Left ventricle myocardium superior (tissue), 1 donor: ENCODE results near the gene IRF2BP2. TPM values are rescaled to one million over a fixed set of nuclear protein-coding genes. Genes with fewer than 3 reads are reported as not detected.

ENCODE experiments used
- ATAC-seq: fragments of 200-7000 bp; cut with Tn5 transposase; one replicate; pipeline ENCODE4 v1.9.1; 2020; ENCODE audit warnings: mild to moderate bottlenecking, moderate library complexity
- DNase-seq: peaks from one replicate; pipeline ENCODE4 v3.0.0-alpha.2; 2020
- intact Hi-C: fragments of 100-400 bp; cut with micrococcal nuclease; formaldehyde crosslinking; loops from one replicate; pipeline ENCODE4 v1.11.0; 2022
- total RNA-seq: library from RNA; stranded (reverse); fragmentation: NEBNext Ultra II Directional; extraction: Animal tissue kit (Norgen Biotek cat#: 25700); gene quantifications from one replicate; pipeline ENCODE4 v1.2.1, GENCODE V29; 2021
- donor health status: DM: no; HTN: yes; CAD: no; lungs with severe emphysema.

The IRF2BP2 gene
- total RNA-seq, 1 donor from 2014 or later: 124 TPM

GRCh38 chr1:234573711-234574299, 36.2 kb downstream of the IRF2BP2 start:
- DNase-seq (no peak), ATAC-seq (peak; percentile 40)
- intact Hi-C loops: no loop called here

GRCh38 chr1:234572966-234573365, 37.0 kb downstream of the IRF2BP2 start:
- intact Hi-C loops: no loop called here
- no peak for ATAC-seq
- DNase-seq: no peak

GRCh38 chr1:234571702-234572101, 38.3 kb downstream of the IRF2BP2 start:
- DNase-seq (no peak), ATAC-seq (no peak)
- intact Hi-C loops: no loop called here

DNA sequence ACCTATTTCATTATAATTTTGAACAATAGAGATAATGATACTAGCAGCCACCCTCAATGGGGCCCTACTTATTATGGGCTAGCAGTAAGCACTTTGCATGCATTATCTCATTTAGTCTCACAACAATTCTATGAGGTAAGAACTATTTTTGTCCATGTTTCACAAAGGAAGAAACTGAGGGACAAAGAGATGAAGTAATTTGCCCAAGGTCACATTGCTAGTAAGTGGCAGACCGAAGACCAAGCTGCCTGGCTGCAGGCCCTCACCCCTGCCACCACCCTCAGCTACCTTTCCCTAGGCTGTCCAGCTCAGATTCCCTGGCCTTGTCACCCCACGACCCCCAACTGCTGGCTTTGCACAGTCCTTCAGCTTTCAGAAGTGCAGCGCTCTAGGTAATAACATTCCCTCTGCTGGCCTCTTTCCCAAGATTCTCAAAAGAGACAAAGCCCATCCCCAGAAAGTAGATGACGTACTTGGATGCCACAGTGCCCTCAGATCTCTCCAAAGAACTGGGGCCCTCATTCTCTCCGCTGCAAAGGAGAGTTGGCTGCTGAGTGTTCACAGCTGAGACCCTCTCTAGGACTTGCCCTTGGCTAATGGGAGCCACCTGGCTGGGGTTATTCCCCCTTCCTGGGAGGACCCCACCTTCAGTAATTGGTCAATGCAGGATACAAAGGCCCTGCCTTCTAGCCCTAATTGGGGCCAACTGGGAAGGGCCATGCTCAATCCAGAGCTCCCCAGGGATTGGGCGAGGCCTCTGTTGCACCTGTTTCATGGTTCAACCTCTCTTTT, 39.5 kb downstream of the IRF2BP2 start:
- intact Hi-C loops: no loop called here
- DNase-seq (no peak), ATAC-seq (peak; percentile 64)

DNA sequence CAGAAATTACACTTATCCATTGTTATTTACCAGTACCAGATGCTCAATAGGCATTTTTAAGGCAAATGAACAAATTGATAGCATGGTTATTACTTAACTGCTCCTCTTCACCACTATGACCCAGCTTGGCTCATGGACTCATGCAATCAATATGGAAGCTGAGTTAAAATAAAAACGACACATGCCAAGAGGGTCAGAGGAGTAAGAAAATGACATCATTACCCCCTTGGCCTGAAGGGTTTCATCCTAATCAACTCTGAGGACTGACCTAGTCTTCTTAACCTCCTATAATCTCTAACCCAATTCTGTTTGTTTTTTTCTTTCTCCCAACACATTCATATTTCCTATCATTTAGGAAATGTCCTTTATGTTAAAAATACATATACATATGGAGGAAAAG, 41.6 kb downstream of the IRF2BP2 start:
- intact Hi-C loops: no loop called here
- ATAC-seq (no peak), DNase-seq (no peak)

DNA sequence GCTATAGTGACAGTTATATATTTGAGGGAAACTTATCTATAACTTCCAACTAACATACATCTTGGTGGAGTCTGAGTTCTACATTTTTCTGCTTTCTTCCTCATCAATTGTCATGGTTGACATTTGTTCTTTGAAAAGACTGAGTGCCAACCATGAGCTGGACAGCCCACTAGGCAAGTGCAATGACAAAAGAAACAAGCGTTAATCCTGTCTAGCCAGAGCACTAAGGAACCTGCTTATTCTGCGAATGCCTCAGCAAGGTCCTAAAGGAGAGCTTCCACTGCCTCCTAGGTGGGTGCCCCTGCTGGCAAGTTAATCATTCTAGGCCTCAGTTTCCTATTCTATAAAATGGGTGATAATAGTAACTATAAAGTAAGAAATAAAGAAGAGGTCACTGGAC, 44.8 kb downstream of the IRF2BP2 start:
- DNase-seq (no peak), ATAC-seq (no peak)
- intact Hi-C loops: no loop called here

DNA sequence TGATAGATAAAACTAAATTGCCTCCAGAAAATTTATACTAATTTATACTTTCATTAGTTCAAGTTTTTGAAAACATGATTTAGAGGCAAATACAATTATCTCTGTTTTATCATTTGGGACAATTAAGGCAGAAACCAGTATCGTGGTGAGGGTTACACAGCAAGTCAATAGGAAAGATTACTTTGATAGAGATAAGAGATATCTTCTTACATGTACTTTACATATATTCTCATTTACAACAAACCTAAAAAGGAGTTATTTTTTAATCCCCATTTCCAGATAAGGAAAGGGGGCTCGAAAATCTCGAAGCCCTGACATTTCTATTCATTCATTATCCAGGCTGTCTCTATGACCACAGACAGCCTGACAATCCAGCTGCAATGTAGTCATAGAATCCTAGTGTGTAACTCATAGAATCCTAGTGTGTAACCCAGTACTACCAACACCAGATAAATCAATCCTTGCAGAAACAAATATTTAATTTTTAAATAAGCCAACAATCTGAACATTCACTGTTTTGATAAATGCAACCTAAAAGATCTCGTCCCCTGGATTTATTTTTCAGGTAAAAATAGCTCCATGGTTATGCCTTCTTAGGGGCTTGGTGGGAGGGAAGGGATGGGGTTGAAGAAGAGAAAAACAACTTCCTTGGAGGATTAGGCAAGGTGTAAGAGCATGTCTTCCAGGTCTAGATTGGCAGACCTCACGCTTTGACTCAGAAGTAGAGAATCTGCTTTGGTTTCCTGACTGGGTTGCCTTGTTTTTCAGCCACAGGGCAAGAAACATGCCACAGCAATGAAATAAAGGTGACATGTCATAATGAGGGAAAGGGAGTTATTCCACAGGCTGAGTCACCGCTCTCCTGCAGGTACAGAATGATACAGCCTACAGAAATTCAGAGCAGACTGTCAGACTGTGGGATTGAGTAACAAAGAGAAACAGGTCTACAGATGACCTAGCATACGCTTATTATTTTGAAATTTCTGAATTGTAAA, 45.6 kb downstream of the IRF2BP2 start:
- intact Hi-C loops: no loop called here
- DNase-seq (no peak), ATAC-seq (no peak)

DNA sequence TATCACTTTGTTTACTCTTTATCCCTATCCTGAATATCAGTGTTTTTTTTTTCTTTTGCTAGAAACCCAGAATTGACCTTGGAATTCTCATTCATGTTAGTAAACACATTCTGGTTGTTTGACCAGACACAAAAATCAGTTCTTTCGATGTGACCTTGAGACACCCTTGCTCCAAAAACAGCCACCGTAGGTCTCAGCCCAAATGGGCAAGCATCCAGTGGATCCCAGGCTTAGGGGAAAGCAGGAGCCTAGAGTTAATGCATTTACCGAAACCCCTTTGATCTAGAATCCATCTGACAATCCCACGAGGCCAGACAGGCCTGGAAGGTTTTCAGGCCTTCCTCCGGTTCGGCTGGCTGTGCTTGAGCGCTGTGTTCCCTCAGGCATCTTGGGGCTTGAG, 47.6 kb downstream of the IRF2BP2 start:
- ATAC-seq: peak; percentile 58
- peak; percentile 49 for DNase-seq
- intact Hi-C loops: no loop called here

GRCh38 chr1:234561319-234561718, 48.7 kb downstream of the IRF2BP2 start:
- DNase-seq (no peak), ATAC-seq (no peak)
- intact Hi-C loops: no loop called here

GRCh38 chr1:234559902-234560676, 49.9 kb downstream of the IRF2BP2 start:
- DNase-seq: no peak
- ATAC-seq: no peak

DNA sequence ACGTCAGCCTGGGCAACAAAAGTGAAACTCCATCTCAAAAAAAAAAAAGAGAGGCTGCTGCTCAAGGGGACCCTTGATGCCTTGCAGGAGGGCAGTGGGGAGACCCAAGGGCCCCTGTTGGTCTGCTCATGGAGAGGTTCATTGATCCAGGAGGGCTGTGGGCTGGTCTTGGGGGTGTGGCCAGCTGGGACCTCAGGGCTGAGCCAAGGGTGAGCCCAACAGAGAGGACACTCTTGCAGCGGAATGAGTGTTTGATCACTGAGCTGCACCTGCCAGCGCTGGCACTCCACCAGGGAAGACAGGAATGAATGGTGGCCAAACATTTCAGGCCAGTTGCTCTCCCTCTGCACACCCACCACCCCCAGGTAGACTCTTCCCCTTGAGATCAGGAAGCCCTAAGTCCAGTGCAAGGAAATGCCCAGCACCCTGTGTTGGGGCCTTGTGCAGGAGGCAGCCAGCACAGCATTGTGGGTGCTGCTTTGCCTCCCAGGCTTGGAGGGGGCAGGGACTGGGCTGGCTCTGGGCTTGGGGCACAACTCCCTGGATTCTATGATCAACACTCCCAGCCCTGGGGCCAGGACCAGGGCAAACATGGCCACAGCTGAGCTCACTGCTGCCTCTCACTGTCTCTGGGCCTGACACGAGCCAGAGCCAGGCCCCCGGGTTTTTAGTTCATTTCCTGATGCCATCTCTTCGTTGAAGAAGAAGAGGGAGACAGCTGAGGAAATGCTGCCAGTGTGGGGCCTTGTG, 50.7 kb downstream of the IRF2BP2 start:
- no peak for DNase-seq
- no peak for ATAC-seq
- intact Hi-C loops: no loop called here

More at GRCh38 chr1:234559902-234560676, 49.9 kb downstream of the IRF2BP2 start:
- intact Hi-C loops: no loop called here

GRCh38 chr1:234558330-234558836, 51.6 kb downstream of the IRF2BP2 start:
- ATAC-seq: no peak
- intact Hi-C loops: no loop called here

GRCh38 chr1:234556245-234556943, 53.6 kb downstream of the IRF2BP2 start:
- DNase-seq (no peak), ATAC-seq (no peak)
- intact Hi-C loops: no loop called here

More at GRCh38 chr1:234558330-234558836, 51.6 kb downstream of the IRF2BP2 start:
- no peak for DNase-seq

DNA sequence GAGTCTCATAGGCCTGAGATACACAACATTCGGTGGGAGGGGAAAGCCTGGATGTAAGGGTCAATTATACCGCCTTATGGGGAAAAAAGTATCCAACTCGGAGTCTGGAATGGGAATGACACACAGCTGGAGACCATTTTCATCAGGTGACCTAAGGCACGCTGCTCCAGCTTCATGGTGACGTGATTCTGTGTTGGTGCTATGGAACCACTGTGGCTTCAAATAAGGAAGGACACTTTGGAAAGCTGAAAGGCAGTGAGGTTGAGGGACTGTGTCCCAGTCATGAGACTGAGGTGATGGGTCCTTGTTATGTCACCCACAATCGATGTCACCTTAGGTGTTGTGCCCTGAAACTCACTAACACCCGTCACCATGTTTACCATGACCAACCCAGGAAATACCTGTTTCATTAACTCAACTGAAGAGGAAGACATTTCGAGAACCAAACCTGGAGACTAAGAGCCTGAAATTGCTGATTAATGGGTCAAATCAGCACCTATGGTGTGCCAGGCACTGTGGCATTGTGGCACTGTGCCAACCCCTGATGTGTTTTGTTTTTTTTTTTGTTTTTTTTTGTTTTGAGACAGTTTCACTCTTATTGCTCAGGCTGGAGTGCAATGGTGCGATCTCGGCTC, 54.5 kb downstream of the IRF2BP2 start:
- DNase-seq (no peak), ATAC-seq (no peak)
- intact Hi-C loops: no loop called here

GRCh38 chr1:234554698-234555311, 55.2 kb downstream of the IRF2BP2 start:
- ATAC-seq: peak; percentile 13
- intact Hi-C loops: no loop called here
- no peak for DNase-seq
